GM10248 (cell line): ENCODE data around the gene NPPA.

Experiments
- CTCF ChIA-PET: fragments of 300-600 bp; sonication (Branson Sonifier 250); formaldehyde crosslinking; extraction: SDS; loops from one replicate; lab custom pipeline; 2021; ENCODE audit warnings: antibody characterized with exemption; lab: Yijun Ruan, JAX
- POLR2A ChIA-PET: fragments of 350-650 bp; sonication (Branson Sonifier 250); formaldehyde crosslinking; extraction: SDS; loops from one replicate; lab custom pipeline; 2020; ENCODE audit warnings: antibody characterized with exemption; lab: Yijun Ruan, JAX
- DNase-seq: peaks from one replicate; pipeline ENCODE4 v3.0.0; 2012; ENCODE audit errors: extremely low spot score
- CTCF ChIP-seq: IDR thresholded peaks from 2 replicates; pipeline ENCODE4 v1.5.1; 2012; ENCODE audit warnings: mild to moderate bottlenecking, low read depth; ENCODE audit errors: extremely low read depth, missing control alignments, control extremely low read depth

The NPPA gene

GRCh38 chr1:11797525-11798216 is 49.9 kb downstream of the NPPA start:
- no peak for TF ChIP-seq CTCF
- CTCF ChIA-PET, result interaction anchor here (0.9 to 2.1 kb wide), 4 partner anchors 10 to 170 kb away, joined by 3 to 13 read pairs (median 4); no protein-coding TSS in a partner anchor
- POLR2A ChIA-PET, result interaction anchor here (0.6 to 1.0 kb wide), 3 partner anchors 9 to 530 kb away, joined by 3 to 6 read pairs (median 5); no protein-coding TSS in a partner anchor
- no peak for DNase-seq

GRCh38 chr1:11796036-11796828 is 51.4 kb downstream of the NPPA start:
- no peak for DNase-seq
- CTCF ChIA-PET, result interaction anchor here (1.1 to 1.9 kb wide), 3 partner anchors 11 to 759 kb away, joined by 3 to 10 read pairs (median 3); no protein-coding TSS in a partner anchor
- POLR2A ChIA-PET, result interaction anchor here (0.6 to 1.0 kb wide), 2 partner anchors 10 to 151 kb away, joined by 3 read pairs; partner anchors contain the start of genes CLCN6 and MTHFR
- no peak for TF ChIP-seq CTCF
